IMR-90 (cell line): Measurements from ENCODE around the gene EYS. TPM values are rescaled to one million over a fixed set of nuclear protein-coding genes. Genes with fewer than 3 reads are reported as not detected.

ENCODE experiments used
- ATAC-seq: fragments of 200-7000 bp; cut with Tn5 transposase; 2 replicates; pipeline ENCODE4 v1.9.1; 2020; ENCODE audit warnings: low read depth, mild to moderate bottlenecking, moderate library complexity
- BruUV-seq: library from RNA; stranded (reverse); fragments of 400-500 nt; replicated peaks from 2 replicates; lab custom pipeline; 2021; lab: Mats Ljungman, UMichigan
- CTCF ChIA-PET: fragments of 300-600 bp; formaldehyde crosslinking; extraction: SDS; loops from one replicate; lab custom pipeline; 2021; ENCODE audit warnings: antibody characterized with exemption; lab: Yijun Ruan, JAX
- POLR2A ChIA-PET: fragments of 300-600 bp; sonication (Branson Sonifier 250); formaldehyde crosslinking; loops from one replicate; lab custom pipeline; 2022; ENCODE audit warnings: antibody characterized with exemption; ENCODE audit not compliant: unreplicated experiment; lab: Charles Lee
- DNase-seq: peaks from one replicate; pipeline ENCODE4 v3.0.0; 2013
- H2AFZ ChIP-seq: replicated peaks from 2 replicates; pipeline ENCODE3; 2013; ENCODE audit warnings: low read length, mild to moderate bottlenecking; ENCODE audit not compliant: poor library complexity
- H2AK5ac ChIP-seq: 2 replicates; pipeline ENCODE4 v1.6.1; 2013; ENCODE audit warnings: low read depth, low read length, inconsistent platforms
- H2AK9ac ChIP-seq: replicated peaks from 2 replicates; pipeline ENCODE3; 2013; ENCODE audit warnings: mild to moderate bottlenecking, low read depth, low read length, moderate library complexity; ENCODE audit not compliant: poor library complexity
- H2BK120ac ChIP-seq: 2 replicates; pipeline ENCODE4 v1.6.1; 2013; ENCODE audit warnings: low read depth, low read length, inconsistent platforms
- H2BK15ac ChIP-seq: 3 replicates; pipeline ENCODE4 v1.6.1; 2013; ENCODE audit warnings: low read depth, low read length, inconsistent platforms
- H2BK20ac ChIP-seq: 2 replicates; pipeline ENCODE4 v1.6.1; 2013; ENCODE audit warnings: low read depth, mild to moderate bottlenecking, inconsistent platforms, low read length, moderate library complexity
- H2BK5ac ChIP-seq: 2 replicates; pipeline ENCODE4 v1.6.1; 2013; ENCODE audit warnings: mild to moderate bottlenecking, low read depth, low read length, inconsistent platforms; ENCODE audit not compliant: poor library complexity, severe bottlenecking
- H3K14ac ChIP-seq: replicated peaks from 2 replicates; pipeline ENCODE4 v1.6.1; 2013; ENCODE audit warnings: low read depth, low read length, inconsistent platforms
- H3K18ac ChIP-seq: 2 replicates; pipeline ENCODE4 v1.6.1; 2013; ENCODE audit warnings: low read depth, low read length, control low read depth
- H3K23ac ChIP-seq: 2 replicates; pipeline ENCODE4 v1.6.1; 2013; ENCODE audit warnings: low read depth, low read length, inconsistent platforms
- H3K27ac ChIP-seq: 2 replicates; pipeline ENCODE4 v1.5.1; 2013; ENCODE audit warnings: mild to moderate bottlenecking, control low read depth, low read length; ENCODE audit not compliant: insufficient read depth
- H3K27me3 ChIP-seq: 2 replicates; pipeline ENCODE4 v1.6.1; 2013; ENCODE audit warnings: low read length; ENCODE audit not compliant: control insufficient read depth, insufficient read depth
- H3K36me3 ChIP-seq: 2 replicates; pipeline ENCODE4 v1.6.1; 2013; ENCODE audit warnings: low read length, mixed read lengths; ENCODE audit not compliant: control insufficient read depth, insufficient read depth
- H3K4ac ChIP-seq: 2 replicates; pipeline ENCODE4 v1.6.1; 2013; ENCODE audit warnings: low read depth, low read length, inconsistent platforms
- H3K4me1 ChIP-seq: 2 replicates; pipeline ENCODE4 v1.6.1; 2013; ENCODE audit warnings: low read length, mixed read lengths; ENCODE audit not compliant: control insufficient read depth, insufficient read depth
- H3K4me2 ChIP-seq: 2 replicates; pipeline ENCODE4 v1.6.1; 2013; ENCODE audit warnings: low read depth, mild to moderate bottlenecking, control low read depth, low read length, moderate library complexity
- H3K4me3 ChIP-seq: 2 replicates; pipeline ENCODE4 v1.5.1; 2013; ENCODE audit warnings: low read depth, mild to moderate bottlenecking, control low read depth, low read length, moderate library complexity; ENCODE audit not compliant: insufficient read depth
- H3K56ac ChIP-seq: 2 replicates; pipeline ENCODE4 v1.6.1; 2013; ENCODE audit warnings: low read length, inconsistent platforms; ENCODE audit not compliant: insufficient read depth; ENCODE audit errors: extremely low read depth
- H3K79me1 ChIP-seq, 2 experiments: 2 replicates each; pipeline ENCODE4 v1.6.1; 2013; ENCODE audit warnings: low read length in 2 of 2, inconsistent platforms in 1 of 2, low read depth in 1 of 2
- H3K9ac ChIP-seq: 2 replicates; pipeline ENCODE4 v1.6.1; 2013; ENCODE audit warnings: low read depth, low read length, control low read depth
- H3K9me1 ChIP-seq: 2 replicates; pipeline ENCODE4 v1.6.1; 2013; ENCODE audit warnings: low read length, inconsistent platforms; ENCODE audit not compliant: insufficient read depth
- H3K9me3 ChIP-seq: 2 replicates; pipeline ENCODE4 v1.6.1; 2013; ENCODE audit warnings: low read length; ENCODE audit not compliant: control insufficient read depth, insufficient read depth
- H4K20me1 ChIP-seq: 2 replicates; pipeline ENCODE4 v1.6.1; 2013; ENCODE audit warnings: low read length, inconsistent platforms; ENCODE audit not compliant: insufficient read depth
- H4K5ac ChIP-seq: 2 replicates; pipeline ENCODE4 v1.6.1; 2013; ENCODE audit warnings: mild to moderate bottlenecking, low read depth, low read length, control low read depth
- H4K8ac ChIP-seq, 2 experiments: 2 replicates each; pipeline ENCODE4 v1.6.1; 2013; ENCODE audit warnings: low read depth in 2 of 2, low read length in 2 of 2, control low read depth in 1 of 2, inconsistent platforms in 1 of 2
- H4K91ac ChIP-seq: 2 replicates; pipeline ENCODE4 v1.6.1; 2013; ENCODE audit warnings: low read depth, low read length, inconsistent platforms; ENCODE audit not compliant: insufficient read depth
- MAFK ChIP-seq: IDR thresholded peaks from 2 replicates; pipeline ENCODE4 v1.6.1; 2012; ENCODE audit warnings: low read depth, low read length, improper control_type of control experiment
- WGBS, 2 experiments: methylation state at CpG; one replicate each; pipeline versions ENCODE4 v1.1.5 to v1.1.7; 2013; ENCODE audit warnings: missing lambda C conversion rate in 2 of 2; ENCODE audit not compliant: insufficient read length in 1 of 2; ENCODE audit errors: extremely low coverage in 2 of 2; 5-methylcytosine and 5-hydroxymethylcytosine counted together
- dilution Hi-C: fragments of 300-500 bp; cut with HindIII; formaldehyde crosslinking; loops from one replicate; pipeline ENCODE4 v1.14.3; 2018; ENCODE audit warnings: low sequenced_read_pairs; ENCODE audit not compliant: unreplicated experiment
- in situ Hi-C: fragments of 300-500 bp; cut with MboI; formaldehyde crosslinking; loops from 3 replicates; pipeline ENCODE4 v1.14.3; 2019; ENCODE audit warnings: low sequenced_read_pairs, inconsistent platforms, mixed read lengths
- intact Hi-C: fragments of 100-400 bp; cut with micrococcal nuclease; formaldehyde crosslinking; loops from 2 replicates; pipeline ENCODE4 v1.10.0; 2022
- polyA plus RNA-seq, 3 experiments: library from polyadenylated mRNA; depleted of rRNA; stranded (reverse); fragments of >200 nt; gene quantifications; 2 replicates each; pipeline ENCODE4 v1.2.3, GENCODE V29; 2012; ENCODE audit warnings: low replicate concordance in 1 of 3
- total RNA-seq: library from RNA; depleted of rRNA; stranded (reverse); fragments of >200 nt; gene quantifications from 2 replicates; pipeline ENCODE4 v1.2.3, GENCODE V29; 2012

EYS gene
- total and polyA plus RNA-seq, 2 of the 4 experiments (the other 2 are of a cell fraction), result under 0.01 TPM; not detected in 1

GRCh38 chr6:64054861-64055260 lies 1652.2 kb downstream of the EYS start:
- Histone ChIP-seq H2BK15ac (no peak overlapping the region), H3K27ac (no peak overlapping the region), H2AK5ac (no peak overlapping the region; the same call in 1 of the 2 replicates), H3K79me1 (no peaks in the 10 kb centered on the region), H2BK5ac (no peak overlapping the region), H3K4me2 (no peak overlapping the region), H3K18ac (no peak overlapping the region; the same call in 1 of the 2 replicates), H3K36me3 (no peaks in the 10 kb centered on the region), H3K23ac (no peak overlapping the region), H3K4me3 (no peak overlapping the region), H4K91ac (no peak overlapping the region), H4K8ac (0 out of 4 replicates have a peak overlapping the region, but pooled peaks of 1 of the 2 experiments have one; percentile 1), H2AFZ (no peak overlapping the region), H3K27me3 (no peaks in the 10 kb centered on the region), H2BK20ac (no peak overlapping the region), H2BK120ac (no peak overlapping the region), H3K9ac (no peak overlapping the region), H2AK9ac (no peak overlapping the region), H3K9me1 (0 out of 2 replicates have a peak, but pooled peaks cover 2% of the 10 kb centered on the region), H4K5ac (no peak overlapping the region), H4K20me1 (no peaks in the 10 kb centered on the region), H3K4ac (no peak overlapping the region), H3K56ac (no peak overlapping the region), H3K14ac (0 out of 2 replicates have a peak overlapping the region, but pooled peaks have one; percentile 19), H3K4me1 (peaks cover 2% of the 10 kb centered on the region; the same call in 1 of the 2 replicates), H3K9me3 (no peaks in the 10 kb centered on the region)
- no peak for ATAC-seq
- no TSS peak for BruUV-seq
- DNase-seq, result no peak
- in situ Hi-C loops (no loop called here), intact Hi-C loops (no loop called here), dilution Hi-C loops (no loop called here)
- no peak for TF ChIP-seq MAFK
- WGBS, 2 experiments, result no CpG with 5 or more reads among the region's 1 CpG
- CTCF ChIA-PET, result interaction anchor here (0.6 to 1.2 kb wide), 2 partner anchors 13 to 1042 kb away, joined by 3 read pairs; no protein-coding TSS in a partner anchor
- POLR2A ChIA-PET, result no interaction called here
